Measurements from ENCODE around the gene BMPR1B. TPM values are rescaled to one million over a fixed set of nuclear protein-coding genes. Genes with fewer than 3 reads are reported as not detected.

Gene BMPR1B
- total RNA-seq, 2 donors from 2014 or later, result 0.10 to 0.24 TPM

DNA sequence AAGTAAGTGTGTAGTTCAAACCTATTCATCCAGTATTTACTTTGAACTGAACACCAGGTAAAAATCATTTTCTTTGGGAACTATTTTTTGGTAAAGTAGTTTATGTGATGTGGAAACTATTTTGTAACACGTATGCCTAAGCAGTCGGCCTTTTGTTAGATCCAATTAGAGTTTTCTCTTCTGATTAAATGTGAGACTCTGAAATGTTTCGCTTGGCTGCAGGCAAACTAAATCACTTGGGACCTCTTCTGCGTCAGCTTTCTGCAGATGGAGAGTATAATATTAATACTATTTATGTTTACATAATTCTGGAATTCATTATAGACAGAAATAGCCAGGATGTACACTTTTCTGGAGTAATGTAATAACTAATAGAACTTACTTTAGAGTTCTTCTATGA is 46.9 kb downstream of the BMPR1B start:
- H3K4me3 ChIP-seq, result no peak overlapping the region
- H3K9ac ChIP-seq (ENCODE audit: low read depth in 2 of 2, low read length in 2 of 2), result no peak overlapping the region
- TF ChIP-seq, protein P1, sequence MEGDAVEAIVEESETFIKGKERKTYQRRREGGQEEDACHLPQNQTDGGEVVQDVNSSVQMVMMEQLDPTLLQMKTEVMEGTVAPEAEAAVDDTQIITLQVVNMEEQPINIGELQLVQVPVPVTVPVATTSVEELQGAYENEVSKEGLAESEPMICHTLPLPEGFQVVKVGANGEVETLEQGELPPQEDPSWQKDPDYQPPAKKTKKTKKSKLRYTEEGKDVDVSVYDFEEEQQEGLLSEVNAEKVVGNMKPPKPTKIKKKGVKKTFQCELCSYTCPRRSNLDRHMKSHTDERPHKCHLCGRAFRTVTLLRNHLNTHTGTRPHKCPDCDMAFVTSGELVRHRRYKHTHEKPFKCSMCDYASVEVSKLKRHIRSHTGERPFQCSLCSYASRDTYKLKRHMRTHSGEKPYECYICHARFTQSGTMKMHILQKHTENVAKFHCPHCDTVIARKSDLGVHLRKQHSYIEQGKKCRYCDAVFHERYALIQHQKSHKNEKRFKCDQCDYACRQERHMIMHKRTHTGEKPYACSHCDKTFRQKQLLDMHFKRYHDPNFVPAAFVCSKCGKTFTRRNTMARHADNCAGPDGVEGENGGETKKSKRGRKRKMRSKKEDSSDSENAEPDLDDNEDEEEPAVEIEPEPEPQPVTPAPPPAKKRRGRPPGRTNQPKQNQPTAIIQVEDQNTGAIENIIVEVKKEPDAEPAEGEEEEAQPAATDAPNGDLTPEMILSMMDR (IDR thresholded peaks at IDR 0.05), result no peak
- intact Hi-C loops (cut with DNase I), result no loop called here
- no peaks in the 10 kb centered on the region for H3K9me3 ChIP-seq
- no peak overlapping the region for H3K27ac ChIP-seq
- no peaks in the 10 kb centered on the region for H3K4me1 ChIP-seq
- no peaks in the 10 kb centered on the region for H3K27me3 ChIP-seq
- no peaks in the 10 kb centered on the region for H3K36me3 ChIP-seq
- no peak for DNase-seq

GRCh38 chr4:94806376-94806775 is 48.6 kb downstream of the BMPR1B start:
- no peak overlapping the region for H3K27ac ChIP-seq
- no peak for DNase-seq
- intact Hi-C loops (cut with DNase I), result no loop called here
- H3K4me3 ChIP-seq, result no peak overlapping the region
- no peak overlapping the region for H3K9ac ChIP-seq (ENCODE audit: low read depth in 2 of 2, low read length in 2 of 2)
- no peaks in the 10 kb centered on the region for H3K9me3 ChIP-seq
- TF ChIP-seq, protein P1 (IDR thresholded peaks at IDR 0.05), result no peak
- no peaks in the 10 kb centered on the region for H3K4me1 ChIP-seq
- H3K36me3 ChIP-seq, result no peaks in the 10 kb centered on the region
- no peaks in the 10 kb centered on the region for H3K27me3 ChIP-seq

- no peak for DNase-seq
These were observed 53.9 kb downstream of the BMPR1B start for GRCh38 chr4:94811643-94812042.

GRCh38 chr4:94813221-94813620 is 55.5 kb downstream of the BMPR1B start:
- no peak for DNase-seq
- Histone ChIP-seq H3K4me3 (no peak overlapping the region), H3K36me3 (no peaks in the 10 kb centered on the region), H3K4me1 (no peaks in the 10 kb centered on the region), H3K9me3 (no peaks in the 10 kb centered on the region), H3K27me3 (no peaks in the 10 kb centered on the region), H3K27ac (no peak overlapping the region), H3K9ac (ENCODE audit: low read depth in 2 of 2, low read length in 2 of 2) (no peak overlapping the region)
- intact Hi-C loops (cut with DNase I), result no loop called here
- TF ChIP-seq, protein P1 (IDR thresholded peaks at IDR 0.05), result no peak

More at GRCh38 chr4:94811643-94812042, 53.9 kb downstream of the BMPR1B start:
- TF ChIP-seq, protein P1 (IDR thresholded peaks at IDR 0.05), result no peak
- Histone ChIP-seq H3K27ac (no peak overlapping the region), H3K4me1 (no peaks in the 10 kb centered on the region), H3K9ac (ENCODE audit: low read depth in 2 of 2, low read length in 2 of 2) (no peak overlapping the region), H3K4me3 (no peak overlapping the region), H3K36me3 (no peaks in the 10 kb centered on the region), H3K27me3 (no peaks in the 10 kb centered on the region), H3K9me3 (no peaks in the 10 kb centered on the region)
- intact Hi-C loops (cut with DNase I), result no loop called here

- intact Hi-C loops (cut with DNase I), result no loop called here
- H3K4me1 ChIP-seq, result no peaks in the 10 kb centered on the region
- H3K4me3 ChIP-seq, result no peak overlapping the region
- no peak overlapping the region for H3K9ac ChIP-seq (ENCODE audit: low read depth in 2 of 2, low read length in 2 of 2)
- H3K36me3 ChIP-seq, result no peaks in the 10 kb centered on the region
- H3K27ac ChIP-seq, result no peak overlapping the region
- TF ChIP-seq, protein P1 (IDR thresholded peaks at IDR 0.05), result no peak
- no peak for DNase-seq
- H3K9me3 ChIP-seq, result no peaks in the 10 kb centered on the region
- H3K27me3 ChIP-seq, result no peaks in the 10 kb centered on the region
These were observed 56.5 kb downstream of the BMPR1B start for GRCh38 chr4:94814237-94814636.
